Measurements from ENCODE around the gene IL1B. TPM values are rescaled to one million over a fixed set of nuclear protein-coding genes. Genes with fewer than 3 reads are reported as not detected.

Gene IL1B
- total RNA-seq, 2 experiments from 2014 or later = 3.8 to 5.6 TPM

DNA sequence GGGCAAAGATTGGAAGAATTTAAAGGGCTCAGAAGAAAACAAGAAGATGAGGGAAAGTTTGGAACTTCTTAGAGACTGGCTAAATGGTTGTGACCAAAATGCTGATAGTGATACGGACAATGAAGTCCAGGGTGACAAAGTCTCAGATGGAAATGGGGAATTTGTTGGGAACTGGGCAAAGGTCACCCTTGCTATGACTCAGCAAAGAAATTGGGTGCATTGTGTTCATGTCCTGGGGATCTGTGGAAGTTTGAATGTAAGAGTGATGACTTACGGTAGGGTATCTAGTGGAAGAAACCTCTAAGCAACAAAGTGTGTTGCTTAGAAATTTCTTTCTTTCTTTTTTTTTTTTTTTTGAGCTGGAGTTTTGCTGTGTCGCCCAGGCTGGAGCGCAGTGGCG, 46.3 kb downstream of the IL1B start:
- no peaks in the 10 kb centered on the region for H3K36me3 ChIP-seq (ENCODE audit: insufficient read depth, low read length)
- no peaks in the 10 kb centered on the region for H3K36me3 Mint-ChIP-seq (ENCODE audit: low read depth)
- H3K4me3 ChIP-seq (ENCODE audit: low read length) = no peak overlapping the region
- no peak overlapping the region for H3K4me3 Mint-ChIP-seq
- no peaks in the 10 kb centered on the region for H3K4me1 Mint-ChIP-seq (ENCODE audit: low read depth)
- H3K27ac Mint-ChIP-seq = no peak overlapping the region
- ChIA-PET POLR2A (no interaction called here), CTCF (no interaction called here)
- intact Hi-C loops (cut with DNase I, micrococcal nuclease) = no loop called here
- no peaks in the 10 kb centered on the region for H3K27me3 Mint-ChIP-seq
- ATAC-seq (ENCODE audit: poor library complexity) (no peak), DNase-seq (no peak)
- TF ChIP-seq, protein P1, sequence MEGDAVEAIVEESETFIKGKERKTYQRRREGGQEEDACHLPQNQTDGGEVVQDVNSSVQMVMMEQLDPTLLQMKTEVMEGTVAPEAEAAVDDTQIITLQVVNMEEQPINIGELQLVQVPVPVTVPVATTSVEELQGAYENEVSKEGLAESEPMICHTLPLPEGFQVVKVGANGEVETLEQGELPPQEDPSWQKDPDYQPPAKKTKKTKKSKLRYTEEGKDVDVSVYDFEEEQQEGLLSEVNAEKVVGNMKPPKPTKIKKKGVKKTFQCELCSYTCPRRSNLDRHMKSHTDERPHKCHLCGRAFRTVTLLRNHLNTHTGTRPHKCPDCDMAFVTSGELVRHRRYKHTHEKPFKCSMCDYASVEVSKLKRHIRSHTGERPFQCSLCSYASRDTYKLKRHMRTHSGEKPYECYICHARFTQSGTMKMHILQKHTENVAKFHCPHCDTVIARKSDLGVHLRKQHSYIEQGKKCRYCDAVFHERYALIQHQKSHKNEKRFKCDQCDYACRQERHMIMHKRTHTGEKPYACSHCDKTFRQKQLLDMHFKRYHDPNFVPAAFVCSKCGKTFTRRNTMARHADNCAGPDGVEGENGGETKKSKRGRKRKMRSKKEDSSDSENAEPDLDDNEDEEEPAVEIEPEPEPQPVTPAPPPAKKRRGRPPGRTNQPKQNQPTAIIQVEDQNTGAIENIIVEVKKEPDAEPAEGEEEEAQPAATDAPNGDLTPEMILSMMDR (IDR thresholded peaks at IDR 0.05) = no peak
- H3K27me3 ChIP-seq (ENCODE audit: control insufficient read depth in 1 of 2, insufficient read depth in 2 of 2, low read length in 2 of 2) = no peaks in the 10 kb centered on the region
- no peaks in the 10 kb centered on the region for H3K9me3 Mint-ChIP-seq
- no peaks in the 10 kb centered on the region for H3K4me1 ChIP-seq (ENCODE audit: insufficient read depth, low read length)
- H3K9me3 ChIP-seq (ENCODE audit: control insufficient read depth in 1 of 2, insufficient read depth in 1 of 2, low read length in 2 of 2) = no peaks in the 10 kb centered on the region
- no peak overlapping the region for H3K27ac ChIP-seq (ENCODE audit: low read depth in 1 of 2, low read length in 2 of 2)

DNA sequence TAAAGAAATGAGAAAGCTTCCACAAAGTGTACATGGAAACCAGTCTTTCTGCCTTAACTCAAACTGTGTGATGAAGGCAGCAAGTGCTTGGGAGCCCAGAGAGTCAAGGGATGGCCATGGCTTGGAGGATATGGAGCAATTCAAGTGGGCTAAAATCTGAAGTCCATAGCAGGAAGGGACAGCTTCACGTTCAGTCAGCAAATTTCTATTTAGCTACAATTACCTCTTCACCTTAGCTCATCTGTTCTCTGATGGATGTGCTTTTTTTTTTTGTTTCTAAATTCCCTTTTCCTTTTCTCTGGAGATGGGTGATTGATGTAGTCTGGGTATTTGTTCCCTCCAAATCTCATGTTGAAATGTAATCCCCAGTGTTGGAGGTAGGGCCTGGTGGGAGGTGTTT, 47.4 kb downstream of the IL1B start:
- TF ChIP-seq, protein P1 (IDR thresholded peaks at IDR 0.05) = no peak
- H3K36me3 ChIP-seq (ENCODE audit: insufficient read depth, low read length) = no peaks in the 10 kb centered on the region
- Mint-ChIP-seq H3K9me3 (no peaks in the 10 kb centered on the region), H3K27me3 (peaks cover 8% of the 10 kb centered on the region), H3K27ac (no peak overlapping the region), H3K4me3 (no peak overlapping the region), H3K4me1 (ENCODE audit: low read depth) (no peaks in the 10 kb centered on the region), H3K36me3 (ENCODE audit: low read depth) (no peaks in the 10 kb centered on the region)
- CTCF ChIA-PET = interaction anchor here (0.6 kb wide), 1 partner anchor 72 kb away, joined by 3 read pairs; no protein-coding TSS in a partner anchor
- no peaks in the 10 kb centered on the region for H3K4me1 ChIP-seq (ENCODE audit: insufficient read depth, low read length)
- ATAC-seq (ENCODE audit: poor library complexity) = no peak
- DNase-seq = no peak
- no peaks in the 10 kb centered on the region for H3K27me3 ChIP-seq (ENCODE audit: control insufficient read depth in 1 of 2, insufficient read depth in 2 of 2, low read length in 2 of 2)
- H3K4me3 ChIP-seq (ENCODE audit: low read length) = no peak overlapping the region
- no peak overlapping the region for H3K27ac ChIP-seq (ENCODE audit: low read depth in 1 of 2, low read length in 2 of 2)
- H3K9me3 ChIP-seq (ENCODE audit: control insufficient read depth in 1 of 2, insufficient read depth in 1 of 2, low read length in 2 of 2) = no peaks in the 10 kb centered on the region
- intact Hi-C loops (cut with DNase I, micrococcal nuclease) = no loop called here
- POLR2A ChIA-PET = no interaction called here

DNA sequence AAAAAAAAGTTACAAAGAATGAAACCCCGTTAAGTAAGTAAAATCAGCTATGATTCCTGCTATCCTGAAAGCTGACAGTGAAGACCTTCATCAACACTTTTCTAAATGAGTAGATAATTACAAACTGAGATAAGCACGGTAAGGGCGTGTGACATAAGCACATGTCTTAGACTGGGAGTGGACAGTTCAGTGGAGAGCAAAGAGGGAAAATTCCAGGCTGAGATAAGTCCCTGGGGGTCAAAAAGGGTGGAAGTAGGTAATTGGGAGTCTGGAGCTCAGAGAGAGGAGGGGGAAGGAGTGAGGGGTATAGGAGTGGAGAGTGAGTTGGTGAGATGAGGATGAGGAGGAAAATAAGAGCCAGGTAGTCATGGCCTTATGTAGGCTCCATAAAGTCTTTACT, 47.9 kb downstream of the IL1B start:
- Histone ChIP-seq H3K4me1 (ENCODE audit: insufficient read depth, low read length) (no peaks in the 10 kb centered on the region), H3K4me3 (ENCODE audit: low read length) (no peak overlapping the region), H3K27me3 (ENCODE audit: control insufficient read depth in 1 of 2, insufficient read depth in 2 of 2, low read length in 2 of 2) (no peaks in the 10 kb centered on the region), H3K36me3 (ENCODE audit: insufficient read depth, low read length) (no peaks in the 10 kb centered on the region), H3K9me3 (ENCODE audit: control insufficient read depth in 1 of 2, insufficient read depth in 1 of 2, low read length in 2 of 2) (no peaks in the 10 kb centered on the region), H3K27ac (ENCODE audit: low read depth in 1 of 2, low read length in 2 of 2) (no peak overlapping the region)
- Mint-ChIP-seq H3K27ac (no peak overlapping the region), H3K4me3 (no peak overlapping the region), H3K27me3 (peaks cover 11% of the 10 kb centered on the region), H3K36me3 (ENCODE audit: low read depth) (no peaks in the 10 kb centered on the region), H3K4me1 (ENCODE audit: low read depth) (no peaks in the 10 kb centered on the region), H3K9me3 (no peaks in the 10 kb centered on the region)
- POLR2A ChIA-PET = no interaction called here
- TF ChIP-seq, protein P1 (IDR thresholded peaks at IDR 0.05) = no peak
- intact Hi-C loops (cut with DNase I, micrococcal nuclease) = no loop called here
- no peak for DNase-seq
- no peak for ATAC-seq (ENCODE audit: poor library complexity)
- CTCF ChIA-PET = no interaction called here
